ENCODE results near the gene TXN. TPM values are rescaled to one million over a fixed set of nuclear protein-coding genes. Genes with fewer than 3 reads are reported as not detected.
A peak's percentile ranks its signal among the peaks of the same experiment; 100 is the strongest.
"Not testable (repeated sequence)": the region's sequence is repeated elsewhere in the genome, so short reads cannot be mapped to it uniquely, and the experiment has no call there.

The TXN gene
- total RNA-seq, 4 donors from 2014 or later, result 44.9 to 130 (median 58.5) TPM

DNA sequence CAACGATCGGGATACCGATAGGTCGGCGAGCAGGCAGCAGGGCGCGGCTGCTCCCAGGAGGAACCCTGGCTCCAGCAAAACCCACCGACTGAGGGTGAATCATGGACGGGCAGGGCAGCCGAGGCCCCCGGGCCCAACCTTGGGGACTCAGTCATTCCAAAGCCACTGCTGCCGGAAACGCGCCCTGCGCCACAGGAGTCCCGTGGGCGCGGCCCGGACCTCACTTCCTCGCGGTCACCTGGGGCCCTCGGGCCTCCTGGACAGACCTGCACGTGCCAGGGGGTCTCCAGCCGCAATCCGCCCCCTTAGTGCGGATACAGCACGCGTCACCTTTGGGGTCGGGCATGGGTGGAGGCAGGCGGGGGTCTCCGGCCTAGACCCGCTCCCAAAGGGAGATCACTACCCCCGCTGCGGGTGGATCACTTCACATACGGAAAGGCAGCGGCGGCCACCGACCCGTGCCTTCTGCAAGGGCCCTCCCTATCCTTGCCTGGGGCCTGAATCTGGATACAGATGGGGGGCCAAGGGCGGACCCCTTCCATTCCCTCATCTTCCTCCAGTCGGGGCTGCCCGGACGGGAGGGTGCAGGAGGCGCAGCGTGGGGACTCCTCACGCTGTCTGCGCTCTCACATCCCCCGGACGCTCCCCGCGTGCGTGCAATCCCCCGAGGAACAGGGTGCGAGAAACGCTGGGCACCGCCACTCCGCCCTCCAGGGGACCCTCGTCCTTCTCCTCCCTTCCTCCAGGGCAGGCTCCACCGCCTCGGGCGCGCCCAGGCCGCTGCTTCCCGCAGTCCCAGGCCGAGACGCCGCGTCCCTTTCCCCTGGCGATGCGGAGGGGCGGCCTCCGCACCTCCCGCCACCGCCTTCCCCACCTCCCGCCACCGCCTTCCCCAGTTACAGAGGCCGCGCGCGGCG lies 586 bp downstream of the TXN start:
- H3K9me3 ChIP-seq, result no peaks in the 10 kb centered on the region
- peak overlapping the region; percentile 87 to 92 (median 90) for H3K27ac ChIP-seq
- in situ Hi-C loops (cut with MboI; ENCODE audit: low sequenced_read_pairs in 4 of 4), result no loop called here
- H3K36me3 ChIP-seq, result no peaks in the 10 kb centered on the region
- peak overlapping the region; percentile 73 to 85 (median 79) for H3K4me3 ChIP-seq
- TF ChIP-seq, protein P1, sequence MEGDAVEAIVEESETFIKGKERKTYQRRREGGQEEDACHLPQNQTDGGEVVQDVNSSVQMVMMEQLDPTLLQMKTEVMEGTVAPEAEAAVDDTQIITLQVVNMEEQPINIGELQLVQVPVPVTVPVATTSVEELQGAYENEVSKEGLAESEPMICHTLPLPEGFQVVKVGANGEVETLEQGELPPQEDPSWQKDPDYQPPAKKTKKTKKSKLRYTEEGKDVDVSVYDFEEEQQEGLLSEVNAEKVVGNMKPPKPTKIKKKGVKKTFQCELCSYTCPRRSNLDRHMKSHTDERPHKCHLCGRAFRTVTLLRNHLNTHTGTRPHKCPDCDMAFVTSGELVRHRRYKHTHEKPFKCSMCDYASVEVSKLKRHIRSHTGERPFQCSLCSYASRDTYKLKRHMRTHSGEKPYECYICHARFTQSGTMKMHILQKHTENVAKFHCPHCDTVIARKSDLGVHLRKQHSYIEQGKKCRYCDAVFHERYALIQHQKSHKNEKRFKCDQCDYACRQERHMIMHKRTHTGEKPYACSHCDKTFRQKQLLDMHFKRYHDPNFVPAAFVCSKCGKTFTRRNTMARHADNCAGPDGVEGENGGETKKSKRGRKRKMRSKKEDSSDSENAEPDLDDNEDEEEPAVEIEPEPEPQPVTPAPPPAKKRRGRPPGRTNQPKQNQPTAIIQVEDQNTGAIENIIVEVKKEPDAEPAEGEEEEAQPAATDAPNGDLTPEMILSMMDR (IDR thresholded peaks at IDR 0.05 in 4 of 5, conservative IDR thresholded peaks at IDR 0.05 in 1 of 5), result no peak
- TF ChIP-seq POLR2A (IDR thresholded peaks at IDR 0.05), result peak; percentile 18 to 49
- ATAC-seq (peak; percentile 44 to 46), DNase-seq (peak; percentile 23 to 49)
- intact Hi-C loops (cut with DNase I; ENCODE audit: low total_unique reads), result loop anchor here (2.0 kb wide), 1 partner anchor 1227 kb away; no protein-coding TSS in a partner anchor
- peaks cover 7 to 15% of the 10 kb centered on the region in 2 donors for H3K4me1 ChIP-seq
- H3K27me3 ChIP-seq, result no peaks in the 10 kb centered on the region

DNA sequence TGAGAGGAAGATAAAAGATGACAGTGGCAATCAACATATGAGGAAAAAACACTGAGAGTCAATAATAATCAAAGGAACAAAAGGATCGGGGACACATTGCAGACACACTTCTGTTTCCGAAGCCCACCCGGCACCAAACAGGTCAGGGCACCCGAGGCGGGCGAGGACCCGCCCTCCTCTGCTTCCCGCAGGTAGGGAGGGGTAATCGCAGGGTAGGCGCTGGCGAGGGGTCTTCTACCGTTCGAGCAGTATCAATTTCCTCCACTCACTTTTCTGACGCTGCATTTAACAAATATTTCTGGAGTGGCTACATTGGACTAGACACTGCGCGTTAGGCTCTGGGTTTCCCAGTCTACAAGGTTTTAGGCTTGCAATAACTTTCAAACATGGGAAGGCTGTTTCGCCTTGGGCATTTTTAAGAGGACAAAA lies 1.3 kb downstream of the TXN start:
- Histone ChIP-seq H3K4me3 (peak overlapping the region; percentile 73 to 85 (median 79)), H3K4me1 (peaks cover 7 to 15% of the 10 kb centered on the region in 2 donors), H3K27me3 (no peaks in the 10 kb centered on the region), H3K36me3 (peaks cover 0 to 6% of the 10 kb centered on the region in 2 donors), H3K27ac (peak overlapping the region; percentile 87 to 92 (median 90)), H3K9me3 (no peaks in the 10 kb centered on the region)
- in situ Hi-C loops (cut with MboI; ENCODE audit: low sequenced_read_pairs in 4 of 4) (no loop called here), intact Hi-C loops (cut with DNase I; ENCODE audit: low total_unique reads) (no loop called here)
- DNase-seq (no peak), ATAC-seq (no peak)
- TF ChIP-seq POLR2A (IDR thresholded peaks at IDR 0.05), result no peak
- TF ChIP-seq, protein P1 (IDR thresholded peaks at IDR 0.05 in 4 of 5, conservative IDR thresholded peaks at IDR 0.05 in 1 of 5), result no peak

DNA sequence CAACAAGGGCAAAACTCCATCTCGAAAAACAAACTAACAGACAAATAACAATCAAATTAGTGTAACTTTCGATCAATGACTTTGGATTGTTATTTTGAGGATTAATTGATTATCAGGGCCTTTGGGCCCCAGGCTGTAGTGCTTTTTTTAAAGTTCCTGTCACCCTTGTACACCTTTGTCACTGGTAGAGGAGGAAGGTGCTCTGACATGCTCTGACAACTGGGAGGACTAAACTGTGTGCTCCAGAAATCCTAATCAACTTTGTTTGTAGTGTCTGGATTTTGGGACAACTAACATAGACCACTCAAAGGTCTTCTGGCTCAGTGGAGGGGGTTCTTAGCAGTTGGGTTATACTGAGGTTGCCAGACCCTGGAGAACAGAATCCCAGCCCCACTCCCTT lies 1.8 kb downstream of the TXN start:
- Histone ChIP-seq H3K27me3 (no peaks in the 10 kb centered on the region), H3K9me3 (no peaks in the 10 kb centered on the region), H3K4me3 (peak overlapping the region; percentile 73 to 85 (median 79)), H3K27ac (peak overlapping the region in 3 of 4 donors; percentile 87 to 91 (median 89)), H3K4me1 (peaks cover 7 to 15% of the 10 kb centered on the region in 2 donors), H3K36me3 (peaks cover 0 to 11% of the 10 kb centered on the region in 2 donors)
- in situ Hi-C loops (cut with MboI; ENCODE audit: low sequenced_read_pairs in 4 of 4) (no loop called here), intact Hi-C loops (cut with DNase I; ENCODE audit: low total_unique reads) (no loop called here)
- TF ChIP-seq, protein P1 (IDR thresholded peaks at IDR 0.05 in 4 of 5, conservative IDR thresholded peaks at IDR 0.05 in 1 of 5), result no peak
- TF ChIP-seq POLR2A (IDR thresholded peaks at IDR 0.05), result no peak
- ATAC-seq, result no peak
- DNase-seq, result no peak

DNA sequence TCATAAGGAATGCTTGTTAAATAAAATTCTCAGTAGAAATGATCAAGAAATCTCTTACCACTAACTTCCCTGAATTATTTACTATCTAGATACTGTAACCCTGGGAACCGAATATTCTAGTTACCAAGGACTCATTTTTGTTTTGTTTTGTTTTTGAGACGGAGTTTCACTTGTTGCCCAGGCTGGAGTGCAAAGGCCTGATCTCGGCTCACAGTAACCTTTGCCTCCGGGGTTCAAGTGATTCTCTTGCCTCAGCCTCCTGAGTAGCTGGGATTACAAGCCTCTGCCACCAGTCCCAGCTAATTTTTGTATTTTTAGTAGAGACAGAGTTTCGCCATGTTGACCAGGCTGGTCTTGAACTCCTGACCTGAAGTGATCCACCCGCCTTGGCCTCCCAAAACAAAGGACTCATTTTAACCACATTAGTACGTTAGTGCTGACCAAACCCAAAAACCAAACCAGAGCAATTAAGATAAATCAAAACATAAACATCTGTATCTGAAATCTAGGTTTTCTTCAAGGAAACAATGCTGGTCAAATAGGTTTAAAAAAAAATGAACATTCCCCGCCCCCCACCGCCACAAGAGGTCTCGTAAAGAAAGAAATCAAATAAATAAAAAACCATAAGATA lies 3.7 kb downstream of the TXN start:
- H3K36me3 ChIP-seq, result peaks cover 0 to 23% of the 10 kb centered on the region in 2 donors
- no peaks in the 10 kb centered on the region for H3K9me3 ChIP-seq
- in situ Hi-C loops (cut with MboI; ENCODE audit: low sequenced_read_pairs in 4 of 4) (no loop called here), intact Hi-C loops (cut with DNase I; ENCODE audit: low total_unique reads) (no loop called here)
- H3K4me1 ChIP-seq, result peaks cover 7 to 15% of the 10 kb centered on the region in 2 donors
- TF ChIP-seq, protein P1 (IDR thresholded peaks at IDR 0.05 in 4 of 5, conservative IDR thresholded peaks at IDR 0.05 in 1 of 5), result no peak
- no peak for TF ChIP-seq POLR2A (IDR thresholded peaks at IDR 0.05)
- DNase-seq (no peak), ATAC-seq (no peak)
- no peaks in the 10 kb centered on the region for H3K27me3 ChIP-seq
- no peak overlapping the region for H3K27ac ChIP-seq
- H3K4me3 ChIP-seq, result no peak overlapping the region

DNA sequence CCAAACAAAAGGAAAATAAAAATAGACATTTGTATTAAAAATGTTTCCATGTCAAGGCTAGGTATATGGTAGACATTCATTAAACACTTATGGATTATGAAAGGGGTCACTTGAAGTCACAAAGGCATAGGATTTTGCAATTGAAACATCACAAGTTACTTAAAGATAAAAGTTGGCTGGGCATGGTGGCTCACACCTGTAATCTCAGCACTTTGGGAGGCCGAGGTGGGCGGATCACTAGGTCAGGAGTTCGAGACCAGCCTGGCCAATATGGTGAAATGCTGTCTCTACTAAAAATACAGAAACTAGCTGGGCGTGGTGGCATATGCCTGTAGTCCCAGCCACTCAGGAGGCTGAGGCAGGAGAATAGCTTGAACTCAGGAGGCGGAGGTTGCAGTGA lies 4.5 kb downstream of the TXN start:
- H3K4me1 ChIP-seq; ATAC-seq; intact Hi-C loops (cut with DNase I; ENCODE audit: low total_unique reads); H3K27me3 ChIP-seq; DNase-seq; H3K9me3 ChIP-seq; H3K4me3 ChIP-seq; H3K27ac ChIP-seq; in situ Hi-C loops (cut with MboI; ENCODE audit: low sequenced_read_pairs in 4 of 4): not testable (repeated sequence)
- H3K36me3 ChIP-seq, result peaks cover 0 to 31% of the 10 kb centered on the region in 2 donors

Data from gastrocnemius medialis (tissue), 4 donors.